ENCODE data around the gene PDE8A. TPM values are rescaled to one million over a fixed set of nuclear protein-coding genes. Genes with fewer than 3 reads are reported as not detected.
A peak's percentile ranks its signal among the peaks of the same experiment; 100 is the strongest.

The PDE8A gene
- total and polyA plus RNA-seq, 2 experiments from 2014 or later: 15.3 to 26.0 TPM

- H2AFZ ChIP-seq: no peak overlapping the region
- H3K27ac ChIP-seq: peak overlapping the region; percentile 61
- no peak overlapping the region for H3K4me3 ChIP-seq
- H3K4me2 ChIP-seq: peak overlapping the region; percentile 36
- WGBS (ENCODE audit: low lambda C conversion rate, missing lambda C conversion rate): 53% methylated on average over 4 of the region's 4 CpGs
- no peak for DNase-seq (ENCODE audit: low spot score)
- H3K27me3 ChIP-seq: no peaks in the 10 kb centered on the region
- no peaks in the 10 kb centered on the region for H3K9me2 ChIP-seq (replicated peaks; ENCODE audit: insufficient read depth)
- TF ChIP-seq EZH2 (IDR thresholded peaks at IDR 0.05; ENCODE audit: borderline replicate concordance): no peak
- no peak for TF ChIP-seq CTCF (IDR thresholded peaks at IDR 0.05; ENCODE audit: poor library complexity)
- TF ChIP-seq EZH2phosphoT487 (IDR thresholded peaks at IDR 0.05; ENCODE audit: low read depth, severe bottlenecking, unreplicated experiment): no peak
- H3K4me1 ChIP-seq (ENCODE audit: insufficient read depth): peaks cover 53% of the 10 kb centered on the region
- no peaks in the 10 kb centered on the region for H4K20me1 ChIP-seq (ENCODE audit: insufficient read depth, poor library complexity, severe bottlenecking)
- H3K79me2 ChIP-seq: peaks cover 98% of the 10 kb centered on the region
- H3K36me3 ChIP-seq (replicated peaks; ENCODE audit: insufficient read depth, low read depth): no peaks in the 10 kb centered on the region
- H3K9me3 ChIP-seq (ENCODE audit: low read depth): no peaks in the 10 kb centered on the region
Measured at GRCh38 chr15:85024509-85025336, 43.1 kb downstream of the PDE8A start.

GRCh38 chr15:85025516-85026251, 44.0 kb downstream of the PDE8A start:
- H3K27me3 ChIP-seq: no peaks in the 10 kb centered on the region
- H3K9me2 ChIP-seq (replicated peaks; ENCODE audit: insufficient read depth): no peaks in the 10 kb centered on the region
- H3K4me1 ChIP-seq (ENCODE audit: insufficient read depth): peaks cover 62% of the 10 kb centered on the region
- no peak for DNase-seq (ENCODE audit: low spot score)
- no peak for TF ChIP-seq EZH2phosphoT487 (IDR thresholded peaks at IDR 0.05; ENCODE audit: low read depth, severe bottlenecking, unreplicated experiment)
- TF ChIP-seq EZH2 (IDR thresholded peaks at IDR 0.05; ENCODE audit: borderline replicate concordance): no peak
- no peak overlapping the region for H2AFZ ChIP-seq
- H4K20me1 ChIP-seq (ENCODE audit: insufficient read depth, poor library complexity, severe bottlenecking): no peaks in the 10 kb centered on the region
- peak overlapping the region; percentile 61 for H3K27ac ChIP-seq
- H3K79me2 ChIP-seq: peaks cover 90% of the 10 kb centered on the region
- peak overlapping the region; percentile 29 for H3K4me2 ChIP-seq
- H3K4me3 ChIP-seq: no peak overlapping the region
- WGBS (ENCODE audit: low lambda C conversion rate, missing lambda C conversion rate): 79% methylated on average over 4 of the region's 4 CpGs
- no peaks in the 10 kb centered on the region for H3K9me3 ChIP-seq (ENCODE audit: low read depth)
- no peaks in the 10 kb centered on the region for H3K36me3 ChIP-seq (replicated peaks; ENCODE audit: insufficient read depth, low read depth)

GRCh38 chr15:85026304-85027032, 44.8 kb downstream of the PDE8A start:
- no peak for DNase-seq (ENCODE audit: low spot score)
- no peak overlapping the region for H2AFZ ChIP-seq
- no peaks in the 10 kb centered on the region for H3K9me3 ChIP-seq (ENCODE audit: low read depth)
- H3K4me1 ChIP-seq (ENCODE audit: insufficient read depth): peaks cover 70% of the 10 kb centered on the region
- 79% methylated on average over 2 of the region's 2 CpGs for WGBS (ENCODE audit: low lambda C conversion rate, missing lambda C conversion rate)
- peak overlapping the region; percentile 61 for H3K27ac ChIP-seq
- no peak for TF ChIP-seq EZH2phosphoT487 (IDR thresholded peaks at IDR 0.05; ENCODE audit: low read depth, severe bottlenecking, unreplicated experiment)
- no peak for TF ChIP-seq EZH2 (IDR thresholded peaks at IDR 0.05; ENCODE audit: borderline replicate concordance)
- no peak for TF ChIP-seq CTCF (IDR thresholded peaks at IDR 0.05; ENCODE audit: poor library complexity)
- no peaks in the 10 kb centered on the region for H4K20me1 ChIP-seq (ENCODE audit: insufficient read depth, poor library complexity, severe bottlenecking)
- no peaks in the 10 kb centered on the region for H3K9me2 ChIP-seq (replicated peaks; ENCODE audit: insufficient read depth)
- H3K4me2 ChIP-seq: no peak overlapping the region
- H3K36me3 ChIP-seq (replicated peaks; ENCODE audit: insufficient read depth, low read depth): no peaks in the 10 kb centered on the region
- peaks cover 90% of the 10 kb centered on the region for H3K79me2 ChIP-seq
- no peak overlapping the region for H3K4me3 ChIP-seq
- H3K27me3 ChIP-seq: no peaks in the 10 kb centered on the region
